Erythroblast (primary cell): ENCODE data around the gene CEP170B.

ENCODE experiments used
- GATA1 ChIP-seq: IDR thresholded peaks from 2 replicates; pipeline ENCODE4 v1.6.1; 2011; ENCODE audit warnings: low read depth, mild to moderate bottlenecking, control low read depth, low read length, moderate library complexity
- POLR2A ChIP-seq: IDR thresholded peaks from 2 replicates; pipeline ENCODE4 v1.6.1; 2011; ENCODE audit warnings: mild to moderate bottlenecking, low read length

DNA sequence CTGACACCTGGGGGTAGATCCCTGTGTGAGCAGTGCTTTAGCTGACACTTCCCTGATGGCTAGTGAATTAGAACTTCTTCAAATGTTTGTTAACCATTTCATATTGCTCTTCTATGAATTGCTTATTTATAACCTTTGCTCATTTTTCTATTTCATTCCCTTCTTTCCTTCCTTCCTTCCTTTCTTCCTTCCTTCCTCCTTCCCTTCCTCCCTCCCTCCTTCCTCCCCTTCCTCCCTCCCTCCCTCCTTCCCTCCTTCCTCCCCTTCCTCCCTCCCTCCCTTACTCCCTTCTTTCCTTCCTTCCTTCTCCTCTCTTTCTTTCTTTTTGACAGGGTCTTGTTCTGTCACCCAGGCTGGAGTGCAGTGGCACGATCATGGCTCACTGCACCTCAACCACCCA, 23.3 kb upstream of the CEP170B start:
- TF ChIP-seq POLR2A (no peak), GATA1 (no peak)
